NB4 (cell line): Measurements from ENCODE around the gene SPTBN5.

Experiments used
- DNase-seq: peaks from one replicate; pipeline ENCODE4 v3.0.0; 2010; ENCODE audit warnings: low read depth
- H3K4me3 ChIP-seq: one replicate; pipeline ENCODE4 v1.5.1; 2011; ENCODE audit warnings: mild to moderate bottlenecking, low read depth, low read length, moderate library complexity
- MYC ChIP-seq: IDR thresholded peaks from 2 replicates; pipeline ENCODE4 v1.6.1; 2011; ENCODE audit warnings: low read depth, low read length
- POLR2A ChIP-seq: IDR thresholded peaks from 2 replicates; pipeline ENCODE4 v1.6.1; 2011; ENCODE audit warnings: mild to moderate bottlenecking; ENCODE audit not compliant: insufficient read length; ENCODE audit errors: extremely low read depth
- TF ChIP-seq, protein P1 (sequence below): IDR thresholded peaks from 2 replicates; pipeline ENCODE4 v1.6.1; 2011; ENCODE audit warnings: low read depth, low read length
- TF ChIP-seq, protein P2 (sequence below): IDR thresholded peaks from one replicate; pipeline ENCODE4 v1.5.1; 2012; ENCODE audit warnings: low read depth, low read length

The SPTBN5 gene

DNA sequence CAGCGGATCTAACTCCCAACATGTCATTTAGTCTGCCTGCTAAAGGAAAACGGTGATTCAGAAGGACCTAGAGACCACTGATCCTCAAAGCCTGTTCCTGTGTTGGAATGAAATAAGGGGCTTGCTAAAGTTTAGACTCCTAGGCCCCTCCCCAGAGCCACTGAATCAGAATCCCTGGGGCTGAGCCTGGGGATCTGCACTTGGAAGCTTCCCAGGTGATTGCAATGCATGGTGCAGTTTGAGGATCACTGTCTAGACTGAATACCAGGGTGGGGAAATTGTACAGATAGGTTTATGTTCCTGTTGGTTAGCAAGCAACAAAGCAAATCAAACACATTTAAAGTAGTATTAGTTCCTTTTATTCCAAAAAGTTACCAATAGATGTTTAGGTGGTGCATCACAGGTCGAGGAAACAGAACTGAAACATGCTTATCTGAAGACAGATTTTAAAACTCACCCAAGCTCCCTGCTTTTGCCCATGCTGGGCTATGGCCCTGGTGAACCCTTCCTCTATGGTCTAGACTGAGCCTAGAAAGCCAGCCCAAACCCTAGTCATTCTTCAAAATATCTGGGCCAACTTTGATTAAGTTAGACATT, 29.6 kb upstream of the SPTBN5 start:
- TF ChIP-seq, protein P1, sequence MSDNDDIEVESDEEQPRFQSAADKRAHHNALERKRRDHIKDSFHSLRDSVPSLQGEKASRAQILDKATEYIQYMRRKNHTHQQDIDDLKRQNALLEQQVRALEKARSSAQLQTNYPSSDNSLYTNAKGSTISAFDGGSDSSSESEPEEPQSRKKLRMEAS: no peak
- TF ChIP-seq MYC: no peak
- TF ChIP-seq, protein P2, sequence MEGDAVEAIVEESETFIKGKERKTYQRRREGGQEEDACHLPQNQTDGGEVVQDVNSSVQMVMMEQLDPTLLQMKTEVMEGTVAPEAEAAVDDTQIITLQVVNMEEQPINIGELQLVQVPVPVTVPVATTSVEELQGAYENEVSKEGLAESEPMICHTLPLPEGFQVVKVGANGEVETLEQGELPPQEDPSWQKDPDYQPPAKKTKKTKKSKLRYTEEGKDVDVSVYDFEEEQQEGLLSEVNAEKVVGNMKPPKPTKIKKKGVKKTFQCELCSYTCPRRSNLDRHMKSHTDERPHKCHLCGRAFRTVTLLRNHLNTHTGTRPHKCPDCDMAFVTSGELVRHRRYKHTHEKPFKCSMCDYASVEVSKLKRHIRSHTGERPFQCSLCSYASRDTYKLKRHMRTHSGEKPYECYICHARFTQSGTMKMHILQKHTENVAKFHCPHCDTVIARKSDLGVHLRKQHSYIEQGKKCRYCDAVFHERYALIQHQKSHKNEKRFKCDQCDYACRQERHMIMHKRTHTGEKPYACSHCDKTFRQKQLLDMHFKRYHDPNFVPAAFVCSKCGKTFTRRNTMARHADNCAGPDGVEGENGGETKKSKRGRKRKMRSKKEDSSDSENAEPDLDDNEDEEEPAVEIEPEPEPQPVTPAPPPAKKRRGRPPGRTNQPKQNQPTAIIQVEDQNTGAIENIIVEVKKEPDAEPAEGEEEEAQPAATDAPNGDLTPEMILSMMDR: no peak
- TF ChIP-seq POLR2A: no peak
- no peak overlapping the region for H3K4me3 ChIP-seq
- no peak for DNase-seq

DNA sequence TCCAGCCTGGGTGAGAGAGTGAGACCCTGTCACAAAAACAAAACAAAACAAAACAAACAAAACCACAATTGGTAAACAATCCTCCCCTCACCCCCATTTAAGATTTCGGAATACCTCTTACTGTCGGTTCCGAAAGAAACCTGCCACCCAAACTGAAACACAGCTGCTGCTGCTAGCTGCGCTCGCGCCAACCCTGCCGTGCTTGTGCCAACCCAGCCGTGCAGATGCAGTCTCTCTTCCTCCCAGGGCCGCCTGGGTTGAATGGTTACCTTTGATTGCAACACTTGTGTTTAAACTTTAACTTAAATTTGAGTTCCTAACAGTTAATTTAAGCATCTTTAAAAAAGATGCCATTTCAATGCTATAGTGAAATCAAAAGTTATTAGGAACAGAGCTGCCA, 28.5 kb upstream of the SPTBN5 start:
- no peak for DNase-seq
- H3K4me3 ChIP-seq: no peak overlapping the region
- TF ChIP-seq POLR2A (no peak), MYC (no peak)
- TF ChIP-seq, protein P1: no peak
- TF ChIP-seq, protein P2: no peak

DNA sequence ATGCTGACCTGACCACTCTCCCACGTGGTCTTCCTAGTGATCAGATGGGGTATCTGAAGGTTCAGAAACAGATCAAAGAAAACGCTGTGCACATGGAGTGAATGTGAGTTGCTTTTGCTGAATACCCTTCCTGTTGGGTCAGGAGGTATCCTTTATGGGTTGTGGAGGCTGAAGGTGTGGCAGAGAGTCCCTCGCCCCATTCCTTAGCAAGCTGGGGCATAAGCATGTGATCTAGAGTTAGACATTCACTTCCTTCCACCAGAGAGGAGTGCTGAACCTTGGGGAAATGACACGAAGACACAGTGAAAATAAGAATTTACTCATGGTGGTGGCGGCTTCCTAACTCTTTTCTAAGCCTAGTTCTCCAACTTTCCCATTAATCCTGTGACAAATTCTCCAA, 27.8 kb upstream of the SPTBN5 start:
- TF ChIP-seq POLR2A (no peak), MYC (no peak)
- TF ChIP-seq, protein P1: no peak
- TF ChIP-seq, protein P2: no peak
- DNase-seq: no peak
- no peak overlapping the region for H3K4me3 ChIP-seq

DNA sequence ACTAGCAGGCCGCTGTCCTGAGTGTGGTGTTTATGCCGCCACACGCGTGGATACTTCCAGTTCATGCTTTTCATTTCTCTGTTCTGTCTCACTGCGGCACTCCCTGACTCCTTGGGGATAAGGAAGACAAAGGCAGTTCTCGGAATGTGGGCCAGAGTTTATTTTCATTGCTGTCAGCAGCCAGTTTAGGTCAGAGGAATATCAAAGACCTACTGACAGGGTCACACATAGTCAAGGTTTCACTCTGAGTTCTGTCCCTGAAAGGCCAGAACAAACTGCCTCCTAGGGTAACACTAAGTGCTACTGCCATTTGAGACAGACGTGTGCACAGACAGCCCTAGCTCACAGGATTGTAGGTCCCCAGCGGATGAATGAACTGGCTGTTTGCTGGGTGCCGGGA, 27.3 kb upstream of the SPTBN5 start:
- no peak overlapping the region for H3K4me3 ChIP-seq
- TF ChIP-seq MYC: no peak
- TF ChIP-seq, protein P1: no peak
- no peak for TF ChIP-seq POLR2A
- TF ChIP-seq, protein P2: no peak
- DNase-seq: no peak

DNA sequence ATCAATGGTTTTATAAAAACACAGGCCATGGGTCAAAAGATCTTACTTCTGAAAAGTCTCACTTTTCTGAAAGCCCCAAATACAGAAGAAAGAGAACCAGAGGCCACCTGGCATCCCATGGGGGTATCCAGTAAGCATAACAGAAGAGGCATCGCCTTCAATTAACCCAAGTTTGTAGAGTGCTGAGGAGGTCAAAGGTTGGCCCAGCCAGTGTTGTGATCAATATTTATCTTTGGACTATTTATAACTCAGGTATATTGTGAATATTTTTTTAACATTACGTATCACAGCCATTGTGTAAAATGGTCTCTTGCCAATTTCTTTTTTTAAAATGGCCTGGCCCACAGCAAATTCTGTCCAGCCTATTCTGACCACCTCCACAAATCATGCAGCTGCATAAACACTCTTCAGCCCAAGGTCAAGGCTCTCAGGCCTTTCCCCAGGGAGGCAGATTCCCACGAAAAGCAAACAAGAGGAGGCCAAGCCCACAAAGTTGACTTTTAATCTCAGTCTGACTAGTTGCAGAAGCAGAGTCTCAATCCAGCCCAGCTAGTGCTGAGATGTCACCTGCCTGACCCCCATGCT, 26.2 kb upstream of the SPTBN5 start:
- TF ChIP-seq, protein P2: no peak
- TF ChIP-seq, protein P1: no peak
- TF ChIP-seq POLR2A (no peak), MYC (no peak)
- H3K4me3 ChIP-seq: no peak overlapping the region
- no peak for DNase-seq
